Neuronal stem cell (in vitro differentiated cells): ENCODE measurements around the gene KRT15.
A peak's percentile ranks its signal among the peaks of the same experiment; 100 is the strongest.

ENCODE experiments used
- DNase-seq: peaks from one replicate; pipeline ENCODE4 v3.0.0-alpha.2; 2013; ENCODE audit warnings: low spot score
- H2AFZ ChIP-seq: one replicate; pipeline ENCODE4 v1.6.1; 2013; ENCODE audit warnings: mild to moderate bottlenecking, low read length, inconsistent platforms
- H2AK5ac ChIP-seq: 2 replicates; pipeline ENCODE4 v1.6.1; 2013; ENCODE audit warnings: low read depth, mild to moderate bottlenecking, inconsistent platforms, low read length, moderate library complexity, mixed read lengths
- H2BK120ac ChIP-seq: 2 replicates; pipeline ENCODE4 v1.6.1; 2013; ENCODE audit warnings: low read depth, mild to moderate bottlenecking, inconsistent platforms, low read length, moderate library complexity, mixed read lengths
- H2BK12ac ChIP-seq: one replicate; pipeline ENCODE4 v1.6.1; 2013; ENCODE audit warnings: low read length, inconsistent platforms
- H2BK15ac ChIP-seq: 2 replicates; pipeline ENCODE4 v1.6.1; 2013; ENCODE audit warnings: mild to moderate bottlenecking, low read length, inconsistent platforms, mixed read lengths
- H2BK5ac ChIP-seq: one replicate; pipeline ENCODE4 v1.6.1; 2013; ENCODE audit warnings: inconsistent platforms, mild to moderate bottlenecking, low read length, moderate library complexity
- H3K14ac ChIP-seq: one replicate; pipeline ENCODE4 v1.6.1; 2013; ENCODE audit warnings: low read length, inconsistent platforms
- H3K18ac ChIP-seq: 2 replicates; pipeline ENCODE4 v1.6.1; 2013; ENCODE audit warnings: low read length, inconsistent platforms
- H3K23ac ChIP-seq: 2 replicates; pipeline ENCODE4 v1.6.1; 2013; ENCODE audit warnings: low read depth, mild to moderate bottlenecking, mixed read lengths, low read length, inconsistent platforms; ENCODE audit not compliant: poor library complexity
- H3K27ac ChIP-seq: replicated peaks from 3 replicates; pipeline ENCODE4 v1.5.1; 2013; ENCODE audit warnings: low read length, inconsistent platforms
- H3K27me3 ChIP-seq, 3 experiments: 2 replicates each; pipeline ENCODE4 v1.6.1; 2013; ENCODE audit warnings: low read length in 3 of 3, mild to moderate bottlenecking in 2 of 3, inconsistent platforms in 1 of 3, low read depth in 1 of 3, mixed read lengths in 1 of 3, moderate library complexity in 1 of 3; ENCODE audit not compliant: control insufficient read depth in 3 of 3, insufficient read depth in 3 of 3
- H3K36me3 ChIP-seq, 2 donors: replicated peaks in 1 of 2; 2 replicates each; pipeline ENCODE4 v1.6.1; 2013; ENCODE audit warnings: low read length in 2 of 2; ENCODE audit not compliant: control insufficient read depth in 2 of 2, insufficient read depth in 2 of 2
- H3K4ac ChIP-seq: 2 replicates; pipeline ENCODE4 v1.6.1; 2013; ENCODE audit warnings: inconsistent platforms, mild to moderate bottlenecking, low read length, moderate library complexity
- H3K4me1 ChIP-seq, 2 donors: 1 replicate in 1 of 2; 2 replicates in 1 of 2; pipeline ENCODE4 v1.6.1; 2013; ENCODE audit warnings: low read length in 2 of 2, low read depth in 1 of 2; ENCODE audit not compliant: control insufficient read depth in 2 of 2, insufficient read depth in 1 of 2
- H3K4me2 ChIP-seq: one replicate; pipeline ENCODE4 v1.6.1; 2013; ENCODE audit warnings: mild to moderate bottlenecking, low read length, inconsistent platforms; ENCODE audit not compliant: insufficient read depth, poor library complexity, severe bottlenecking
- H3K4me3 ChIP-seq, 2 donors: 2 replicates each; pipeline ENCODE4 v1.5.1; 2013; ENCODE audit warnings: low read length in 2 of 2, mild to moderate bottlenecking in 2 of 2, inconsistent platforms in 1 of 2, moderate library complexity in 1 of 2
- H3K79me1 ChIP-seq: one replicate; pipeline ENCODE4 v1.6.1; 2013; ENCODE audit warnings: low read depth, mild to moderate bottlenecking, inconsistent platforms, low read length, moderate library complexity
- H3K9ac ChIP-seq: one replicate; pipeline ENCODE4 v1.6.1; 2013; ENCODE audit warnings: mild to moderate bottlenecking, low read depth, low read length, inconsistent platforms; ENCODE audit not compliant: poor library complexity
- H3K9me3 ChIP-seq, 2 donors: replicated peaks in 1 of 2; 2 replicates each; pipeline versions ENCODE3 to v1.6.1; 2013; ENCODE audit warnings: low read length in 2 of 2, mild to moderate bottlenecking in 2 of 2, inconsistent platforms in 1 of 2, low read depth in 1 of 2, mixed read lengths in 1 of 2, moderate library complexity in 1 of 2; ENCODE audit not compliant: control insufficient read depth in 2 of 2, insufficient read depth in 1 of 2
- H4K8ac ChIP-seq: one replicate; pipeline ENCODE4 v1.6.1; 2013; ENCODE audit warnings: low read depth, mild to moderate bottlenecking, inconsistent platforms, low read length, moderate library complexity
- H4K91ac ChIP-seq: one replicate; pipeline ENCODE4 v1.6.1; 2013; ENCODE audit warnings: low read length, low read depth, mild to moderate bottlenecking, inconsistent platforms; ENCODE audit not compliant: poor library complexity
- WGBS, 2 donors: extraction: QIAGEN DNeasy Blood & Tissue Kit; methylation state at CpG; one replicate each; pipeline ENCODE4 v1.1.7; 2013; ENCODE audit warnings: missing lambda C conversion rate in 2 of 2, mixed read lengths in 1 of 2; ENCODE audit not compliant: insufficient read length in 2 of 2, insufficient replicate concordance in 1 of 2; ENCODE audit errors: extremely low coverage in 2 of 2; 5-methylcytosine and 5-hydroxymethylcytosine counted together

Gene KRT15

DNA sequence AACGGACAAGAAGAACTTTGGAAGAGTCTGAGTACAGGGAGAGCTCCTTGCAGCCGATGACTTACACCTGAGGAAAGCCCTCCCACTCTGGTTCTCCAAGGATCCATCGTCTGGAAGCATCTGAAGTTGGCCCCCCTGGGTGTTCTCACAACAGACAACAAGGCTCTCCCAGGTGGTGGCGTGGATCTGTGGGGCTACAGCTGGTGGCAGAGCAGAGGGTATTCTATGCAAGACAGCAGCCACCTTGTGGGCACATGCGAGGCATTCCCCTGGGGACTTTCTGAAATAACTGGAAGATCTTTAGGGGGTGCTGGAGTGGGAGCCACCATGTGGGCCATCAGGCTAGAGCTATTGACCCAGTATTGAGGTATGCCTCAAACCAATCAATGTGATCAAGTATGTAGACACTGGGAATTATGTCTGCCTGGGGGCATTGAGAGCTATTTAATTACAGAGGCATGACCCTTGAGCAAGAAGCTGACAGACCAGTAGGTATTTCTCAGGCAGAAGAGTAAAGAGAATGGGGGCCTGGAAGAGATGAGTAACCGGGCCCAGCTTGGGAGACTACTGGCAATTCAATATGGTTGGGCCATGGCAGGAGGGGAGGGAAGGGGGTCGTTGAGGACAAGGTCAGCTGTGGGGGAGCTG is 16.3 kb upstream of the KRT15 start:
- no peak overlapping the region for H3K9ac ChIP-seq
- H2BK5ac ChIP-seq, result no peak overlapping the region
- H3K4me3 ChIP-seq, result no peak overlapping the region
- H3K4me1 ChIP-seq, result peaks cover 0 to 12% of the 10 kb centered on the region in 2 donors
- no peak overlapping the region for H3K4me2 ChIP-seq
- no peak overlapping the region for H3K4ac ChIP-seq
- no peak for DNase-seq
- no peaks in the 10 kb centered on the region for H3K36me3 ChIP-seq
- no peak overlapping the region for H2AFZ ChIP-seq
- no CpG with 5 or more reads among the region's 7 CpGs for WGBS, 2 donors
- H3K79me1 ChIP-seq, result no peaks in the 10 kb centered on the region
- no peak overlapping the region for H2AK5ac ChIP-seq
- H3K27me3 ChIP-seq, result peaks cover 0 to 21% (median 0%) of the 10 kb centered on the region in 3 experiments
- no peak overlapping the region for H2BK120ac ChIP-seq
- no peaks in the 10 kb centered on the region for H3K9me3 ChIP-seq
- H3K23ac ChIP-seq, result no peak overlapping the region
- no peak overlapping the region for H4K8ac ChIP-seq
- H3K27ac ChIP-seq, result no peak overlapping the region
- no peak overlapping the region for H2BK12ac ChIP-seq
- H3K14ac ChIP-seq, result no peak overlapping the region
- H3K18ac ChIP-seq, result no peak overlapping the region
- no peak overlapping the region for H4K91ac ChIP-seq
- no peak overlapping the region for H2BK15ac ChIP-seq

DNA sequence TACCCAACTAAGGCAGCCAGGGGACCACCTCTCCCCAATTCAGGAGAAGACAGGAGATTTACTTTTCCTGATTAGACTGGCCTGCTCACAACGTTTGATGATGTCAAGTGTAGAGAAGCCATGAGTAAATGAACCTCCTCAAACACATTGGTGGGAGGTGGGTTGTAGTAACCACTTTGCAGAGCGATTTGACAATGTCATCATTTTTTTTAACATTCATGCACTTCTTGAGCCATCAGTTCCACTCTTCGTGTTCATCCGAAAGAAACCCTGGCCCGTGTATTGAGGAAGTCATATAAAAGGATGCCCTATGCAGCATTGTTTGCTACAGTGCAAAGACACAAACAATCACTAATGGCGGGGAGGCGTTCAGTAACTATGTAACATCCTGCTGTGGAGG is 14.9 kb upstream of the KRT15 start:
- H3K4me1 ChIP-seq, result peaks cover 0 to 18% of the 10 kb centered on the region in 2 donors
- no peak overlapping the region for H4K91ac ChIP-seq
- WGBS, 2 donors, result no CpG with 5 or more reads among the region's 7 CpGs
- H2BK12ac ChIP-seq, result no peak overlapping the region
- no peak overlapping the region for H3K18ac ChIP-seq
- H3K14ac ChIP-seq, result no peak overlapping the region
- H3K79me1 ChIP-seq, result no peaks in the 10 kb centered on the region
- no peak overlapping the region for H4K8ac ChIP-seq
- no peak overlapping the region for H3K23ac ChIP-seq
- H3K4me2 ChIP-seq, result no peak overlapping the region
- no peak overlapping the region for H2BK5ac ChIP-seq
- no peak for DNase-seq
- H3K9me3 ChIP-seq, result no peaks in the 10 kb centered on the region
- H3K9ac ChIP-seq, result no peak overlapping the region
- no peaks in the 10 kb centered on the region for H3K36me3 ChIP-seq
- no peak overlapping the region for H2BK120ac ChIP-seq
- no peak overlapping the region for H3K27ac ChIP-seq
- H2AK5ac ChIP-seq, result no peak overlapping the region
- H3K27me3 ChIP-seq, result peaks cover 0 to 33% (median 0%) of the 10 kb centered on the region in 3 experiments
- no peak overlapping the region for H3K4me3 ChIP-seq
- H2BK15ac ChIP-seq, result no peak overlapping the region
- no peak overlapping the region for H2AFZ ChIP-seq
- no peak overlapping the region for H3K4ac ChIP-seq

DNA sequence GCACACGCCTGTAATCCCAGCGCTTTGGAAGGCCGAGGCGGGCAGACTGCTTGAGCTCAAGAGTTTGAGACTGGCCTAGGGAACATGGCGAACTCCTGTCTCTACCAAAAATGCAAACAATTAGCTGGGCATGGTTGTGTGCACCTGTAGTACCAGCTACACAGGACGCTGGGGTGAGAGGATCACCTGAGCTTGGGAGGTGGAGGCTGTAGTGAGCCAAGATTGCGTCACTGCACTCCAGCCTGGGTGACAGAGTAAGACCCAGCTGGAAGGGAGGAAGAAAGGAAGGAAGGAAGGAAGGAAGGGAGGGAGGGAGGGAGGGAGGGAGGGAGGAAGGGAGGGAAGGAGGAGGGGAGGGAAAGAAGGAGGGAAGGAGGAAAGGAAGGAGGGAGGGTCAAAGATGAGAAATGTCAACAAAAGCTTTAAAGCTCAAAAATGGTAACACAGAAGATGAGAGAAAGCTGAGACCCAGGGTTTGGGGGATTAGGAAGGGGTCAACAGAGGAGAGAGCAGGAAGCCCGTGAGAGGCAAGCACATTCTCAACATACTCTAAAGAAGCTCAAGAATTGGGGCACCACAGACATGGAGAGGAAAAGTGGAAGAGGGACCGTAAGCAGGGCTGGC is 14.4 kb upstream of the KRT15 start:
- no peak overlapping the region for H2AFZ ChIP-seq
- H2BK15ac ChIP-seq, result no peak overlapping the region
- H3K4me2 ChIP-seq, result no peak overlapping the region
- no peak overlapping the region for H2AK5ac ChIP-seq
- DNase-seq, result no peak
- no peak overlapping the region for H4K91ac ChIP-seq
- no peak overlapping the region for H2BK5ac ChIP-seq
- no peak overlapping the region for H3K4ac ChIP-seq
- H3K14ac ChIP-seq, result no peak overlapping the region
- H3K23ac ChIP-seq, result no peak overlapping the region
- H3K27ac ChIP-seq, result no peak overlapping the region
- no CpG with 5 or more reads among the region's 9 CpGs for WGBS, 2 donors
- H3K18ac ChIP-seq, result no peak overlapping the region
- H2BK120ac ChIP-seq, result no peak overlapping the region
- H3K4me3 ChIP-seq, result no peak overlapping the region
- H3K4me1 ChIP-seq, result peaks cover 0 to 18% of the 10 kb centered on the region in 2 donors
- no peaks in the 10 kb centered on the region for H3K79me1 ChIP-seq
- no peak overlapping the region for H4K8ac ChIP-seq
- H3K9ac ChIP-seq, result no peak overlapping the region
- H3K27me3 ChIP-seq, result peaks cover 0 to 39% (median 0%) of the 10 kb centered on the region in 3 experiments
- H3K9me3 ChIP-seq, result no peaks in the 10 kb centered on the region
- no peak overlapping the region for H2BK12ac ChIP-seq
- H3K36me3 ChIP-seq, result no peaks in the 10 kb centered on the region

DNA sequence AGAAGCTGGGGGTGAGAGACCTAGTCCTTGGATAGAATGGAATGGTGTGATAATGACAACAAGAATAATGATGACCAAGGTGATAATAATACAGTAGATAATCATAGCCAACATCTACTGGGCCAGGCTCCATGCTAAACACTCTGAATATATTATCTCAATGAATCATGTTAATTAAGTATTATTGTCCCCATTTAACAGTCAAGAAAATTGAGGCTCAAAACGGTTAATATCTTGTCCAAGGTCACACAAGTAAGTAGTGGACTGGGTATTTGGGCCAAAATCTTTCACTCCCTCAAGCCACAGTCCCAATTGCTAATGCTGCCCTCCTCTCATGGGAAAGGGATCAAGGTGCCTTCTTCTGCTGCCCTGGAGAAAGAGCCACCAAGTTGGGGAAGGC is 13.3 kb upstream of the KRT15 start:
- H3K23ac ChIP-seq, result no peak overlapping the region
- no peaks in the 10 kb centered on the region for H3K9me3 ChIP-seq
- peak overlapping the region in 1 of 2 donors; percentile 18 for H3K4me3 ChIP-seq
- H3K79me1 ChIP-seq, result peaks cover 3% of the 10 kb centered on the region
- H3K4me2 ChIP-seq, result no peak overlapping the region
- no peak overlapping the region for H3K4ac ChIP-seq
- H2BK12ac ChIP-seq, result no peak overlapping the region
- H3K27ac ChIP-seq, result no peak overlapping the region
- WGBS, 2 donors, result no CpG with 5 or more reads among the region's 1 CpG
- no peak for DNase-seq
- no peak overlapping the region for H4K91ac ChIP-seq
- no peak overlapping the region for H3K18ac ChIP-seq
- no peaks in the 10 kb centered on the region for H3K36me3 ChIP-seq
- no peak overlapping the region for H2BK15ac ChIP-seq
- H3K4me1 ChIP-seq, result peaks cover 0 to 18% of the 10 kb centered on the region in 2 donors
- no peak overlapping the region for H2BK120ac ChIP-seq
- no peak overlapping the region for H2AFZ ChIP-seq
- no peak overlapping the region for H3K9ac ChIP-seq
- no peak overlapping the region for H4K8ac ChIP-seq
- H2AK5ac ChIP-seq, result peak overlapping the region; percentile 6
- peaks cover 0 to 50% (median 0%) of the 10 kb centered on the region in 3 experiments for H3K27me3 ChIP-seq
- H3K14ac ChIP-seq, result no peak overlapping the region
- no peak overlapping the region for H2BK5ac ChIP-seq
